Karpas-422 (cell line): Measurements from ENCODE around the gene NAV2. TPM values are rescaled to one million over a fixed set of nuclear protein-coding genes. Genes with fewer than 3 reads are reported as not detected.

ENCODE experiments used
- DNase-seq: peaks from one replicate; pipeline ENCODE4 v3.0.0-alpha.2; 2015
- H2AFZ ChIP-seq: fragments of 200-600 bp; sonication (generic); 2 replicates; pipeline ENCODE4 v1.6.1; 2014; ENCODE audit warnings: antibody characterized with exemption, low read length, mixed read lengths
- H3K27ac ChIP-seq: fragments of 200-600 bp; sonication (generic); 2 replicates; pipeline ENCODE4 v1.5.1; 2014; ENCODE audit warnings: mild to moderate bottlenecking, low read length, moderate library complexity
- H3K27me3 ChIP-seq: fragments of 200-600 bp; sonication (generic); 2 replicates; pipeline ENCODE4 v1.6.1; 2014; ENCODE audit warnings: low read length, mixed read lengths
- H3K36me3 ChIP-seq: fragments of 200-600 bp; sonication (generic); 2 replicates; pipeline ENCODE4 v1.6.1; 2014; ENCODE audit warnings: low read length, mixed read lengths; ENCODE audit not compliant: insufficient read depth
- H3K4me1 ChIP-seq: fragments of 200-600 bp; sonication (generic); 2 replicates; pipeline ENCODE4 v1.6.1; 2014; ENCODE audit warnings: mild to moderate bottlenecking, low read length, mixed read lengths
- H3K4me2 ChIP-seq: fragments of 200-600 bp; sonication (generic); 2 replicates; pipeline ENCODE4 v1.6.1; 2014; ENCODE audit warnings: low read length, low read depth, mild to moderate bottlenecking; ENCODE audit not compliant: poor library complexity, severe bottlenecking
- H3K4me3 ChIP-seq: fragments of 200-600 bp; sonication (generic); 2 replicates; pipeline ENCODE4 v1.5.1; 2014; ENCODE audit warnings: mild to moderate bottlenecking, antibody characterized with exemption, low read length, mixed read lengths
- H3K79me2 ChIP-seq: fragments of 200-600 bp; sonication (generic); 2 replicates; pipeline ENCODE4 v1.6.1; 2014; ENCODE audit warnings: mild to moderate bottlenecking, low read length, mixed read lengths
- H3K9ac ChIP-seq: fragments of 200-600 bp; sonication (generic); 2 replicates; pipeline ENCODE4 v1.6.0; 2014; ENCODE audit warnings: low read length
- H3K9me2 ChIP-seq: fragments of 200-600 bp; sonication (generic), shearing (Covaris generic); replicated peaks from 2 replicates; pipeline ENCODE4 v1.6.0; 2014; ENCODE audit warnings: mild to moderate bottlenecking, low read length, moderate library complexity; ENCODE audit not compliant: insufficient read depth
- H3K9me3 ChIP-seq: fragments of 300-700, 200-600 bp; sonication (generic); 2 replicates; pipeline ENCODE4 v1.6.1; 2014; ENCODE audit warnings: low read length, mixed read lengths
- H4K20me1 ChIP-seq: fragments of 200-600 bp; sonication (generic); 2 replicates; pipeline ENCODE4 v1.6.1; 2014; ENCODE audit warnings: mild to moderate bottlenecking, antibody characterized with exemption, low read length, low read depth; ENCODE audit not compliant: insufficient read depth
- total RNA-seq: library from RNA; depleted of rRNA; stranded (reverse); fragments of >200 nt; shearing (Covaris generic); gene quantifications from 2 replicates; pipeline ENCODE4 v1.2.3, GENCODE V29; 2014; ENCODE audit warnings: low replicate concordance

Gene NAV2
- total RNA-seq, 1 experiment from 2014 or later: not detected

DNA sequence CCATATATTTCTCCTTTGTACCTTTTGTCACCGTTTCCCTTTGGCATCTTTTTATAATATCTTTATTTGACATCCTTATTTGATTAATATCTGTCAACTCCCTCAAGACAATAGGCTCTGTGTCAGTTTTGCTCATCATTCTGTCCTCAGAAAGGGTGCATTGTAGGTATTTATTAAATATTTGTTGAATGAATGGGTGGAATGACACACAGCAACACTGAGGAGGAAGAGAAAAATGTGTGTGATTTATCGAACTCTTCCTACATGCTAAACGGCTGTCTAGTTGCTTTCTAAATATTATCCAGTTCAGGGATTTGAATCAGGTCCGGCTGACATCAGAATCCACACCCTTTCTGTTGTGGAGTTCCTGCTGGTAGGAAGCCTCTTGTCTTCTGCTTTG, 98.2 kb downstream of the NAV2 start:
- Histone ChIP-seq H3K9me2 (no peaks in the 10 kb centered on the region), H3K27ac (no peak overlapping the region), H3K9ac (no peak overlapping the region), H2AFZ (no peak overlapping the region), H3K27me3 (no peaks in the 10 kb centered on the region), H4K20me1 (0 out of 2 replicates have a peak, but pooled peaks cover 4% of the 10 kb centered on the region), H3K4me2 (no peak overlapping the region), H3K36me3 (no peaks in the 10 kb centered on the region), H3K4me3 (no peak overlapping the region), H3K4me1 (no peaks in the 10 kb centered on the region), H3K9me3 (no peaks in the 10 kb centered on the region), H3K79me2 (no peaks in the 10 kb centered on the region)
- no peak for DNase-seq

DNA sequence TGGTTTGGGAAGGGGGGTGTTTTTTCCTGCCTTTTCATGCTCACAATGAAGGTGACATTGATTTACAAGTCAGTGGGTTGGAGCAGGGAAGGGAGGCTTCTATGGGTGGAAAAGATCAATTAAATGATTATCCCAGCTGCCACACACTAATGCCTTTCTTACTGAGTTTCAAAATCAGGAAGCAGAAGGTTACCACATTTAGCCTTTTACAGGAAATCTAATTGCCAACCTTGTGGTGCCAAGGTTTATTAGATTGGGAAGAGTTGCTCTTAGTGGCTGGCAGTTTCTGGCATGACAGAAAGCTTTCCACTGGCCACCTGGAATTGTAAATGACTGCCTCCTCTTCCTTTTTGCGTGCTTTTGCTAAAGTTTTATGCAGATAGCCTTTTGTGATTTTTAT, 98.7 kb downstream of the NAV2 start:
- 0 out of 2 replicates have a peak, but pooled peaks cover 4% of the 10 kb centered on the region for H4K20me1 ChIP-seq
- H3K79me2 ChIP-seq: no peaks in the 10 kb centered on the region
- H3K36me3 ChIP-seq: no peaks in the 10 kb centered on the region
- H2AFZ ChIP-seq: no peak overlapping the region
- no peaks in the 10 kb centered on the region for H3K4me1 ChIP-seq
- no peaks in the 10 kb centered on the region for H3K9me3 ChIP-seq
- no peaks in the 10 kb centered on the region for H3K9me2 ChIP-seq
- H3K9ac ChIP-seq: no peak overlapping the region
- no peak overlapping the region for H3K4me3 ChIP-seq
- DNase-seq: no peak
- H3K27me3 ChIP-seq: no peaks in the 10 kb centered on the region
- no peak overlapping the region for H3K27ac ChIP-seq
- H3K4me2 ChIP-seq: no peak overlapping the region

DNA sequence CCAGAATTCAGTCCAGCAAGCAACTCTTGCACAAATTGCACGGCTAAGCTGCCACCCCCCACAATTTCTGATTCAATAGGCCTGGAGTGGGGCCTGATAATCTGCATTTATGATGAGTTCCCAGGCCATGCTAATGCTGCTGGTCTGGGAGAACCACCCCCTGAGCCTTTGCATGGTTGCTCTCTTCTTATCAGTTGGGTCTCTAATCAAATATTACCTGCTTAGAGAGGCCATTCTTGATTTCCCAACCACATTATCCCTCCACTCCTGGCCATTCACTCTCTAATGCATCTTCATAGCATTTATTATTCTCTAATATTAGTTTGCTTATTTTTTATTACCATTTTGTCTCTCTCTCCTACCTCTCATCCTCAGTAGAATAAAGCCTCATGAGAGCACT, 99.5 kb downstream of the NAV2 start:
- DNase-seq: no peak
- Histone ChIP-seq H3K27me3 (no peaks in the 10 kb centered on the region), H3K36me3 (no peaks in the 10 kb centered on the region), H3K79me2 (no peaks in the 10 kb centered on the region), H3K9me3 (no peaks in the 10 kb centered on the region), H3K27ac (no peak overlapping the region), H3K9ac (no peak overlapping the region), H4K20me1 (0 out of 2 replicates have a peak, but pooled peaks cover 4% of the 10 kb centered on the region), H3K4me3 (no peak overlapping the region), H3K4me1 (no peaks in the 10 kb centered on the region), H2AFZ (no peak overlapping the region), H3K4me2 (no peak overlapping the region), H3K9me2 (no peaks in the 10 kb centered on the region)

DNA sequence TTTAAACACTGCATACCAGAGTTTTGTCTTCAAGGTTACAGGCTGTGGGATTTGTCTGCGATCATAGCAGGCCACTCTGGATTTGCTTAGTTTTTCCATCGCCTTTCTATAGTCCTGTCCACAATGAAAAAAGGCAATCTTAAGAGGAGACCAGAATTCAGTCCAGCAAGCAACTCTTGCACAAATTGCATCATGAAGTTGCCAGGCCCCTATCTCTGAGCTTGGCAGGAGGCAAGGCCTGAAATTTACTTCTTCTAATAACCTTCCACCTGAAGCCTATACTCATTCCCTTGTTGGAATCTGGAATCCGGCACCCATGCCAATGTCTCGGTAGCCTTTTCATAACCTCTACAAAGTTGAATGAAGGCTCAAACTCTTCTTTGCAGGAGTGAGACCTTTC, 100.1 kb downstream of the NAV2 start:
- Histone ChIP-seq H3K27me3 (no peaks in the 10 kb centered on the region), H3K79me2 (no peaks in the 10 kb centered on the region), H2AFZ (no peak overlapping the region), H3K36me3 (no peaks in the 10 kb centered on the region), H3K9me2 (no peaks in the 10 kb centered on the region), H3K4me3 (no peak overlapping the region), H3K9ac (no peak overlapping the region), H3K4me1 (no peaks in the 10 kb centered on the region), H3K27ac (no peak overlapping the region), H3K9me3 (no peaks in the 10 kb centered on the region), H3K4me2 (no peak overlapping the region), H4K20me1 (0 out of 2 replicates have a peak, but pooled peaks cover 4% of the 10 kb centered on the region)
- no peak for DNase-seq

DNA sequence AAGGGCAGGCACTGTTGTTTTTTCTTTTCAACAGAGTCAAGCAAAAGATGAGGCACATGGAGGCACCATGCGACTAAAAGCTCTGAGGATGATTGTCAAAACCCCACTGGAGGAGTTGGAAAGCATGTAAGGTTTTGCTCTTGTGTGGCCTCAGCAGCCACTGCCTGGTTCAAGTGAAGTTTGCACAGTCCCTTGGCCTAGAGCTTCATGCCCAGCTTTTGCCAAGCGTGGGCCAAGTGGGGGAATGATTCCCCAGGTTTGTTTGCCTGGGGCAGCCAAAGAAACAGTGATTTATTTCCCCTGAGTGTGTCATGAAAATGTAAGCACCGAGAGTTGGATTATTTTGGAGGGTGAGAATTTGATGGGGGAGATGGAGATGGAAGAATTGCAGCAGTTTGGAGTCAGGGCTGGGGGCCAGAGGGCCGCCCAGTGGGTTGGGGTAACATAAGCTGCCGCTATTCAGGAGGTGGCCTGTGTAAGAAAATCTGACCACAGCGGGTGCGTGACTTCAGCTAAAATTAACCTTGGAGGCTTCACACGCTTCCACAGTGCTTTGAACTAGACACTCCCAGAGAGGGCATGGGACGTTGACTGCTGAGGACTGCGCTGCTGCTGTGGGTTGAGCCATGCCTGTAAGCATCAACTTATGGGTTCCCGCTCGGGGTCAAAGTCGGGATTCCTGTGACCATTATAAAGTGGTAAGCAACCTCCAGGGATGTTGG, 100.7 kb downstream of the NAV2 start:
- Histone ChIP-seq H2AFZ (no peak overlapping the region), H3K9me3 (no peaks in the 10 kb centered on the region), H3K4me2 (no peak overlapping the region), H3K9me2 (no peaks in the 10 kb centered on the region), H3K27ac (no peak overlapping the region), H3K4me3 (no peak overlapping the region), H4K20me1 (0 out of 2 replicates have a peak, but pooled peaks cover 4% of the 10 kb centered on the region), H3K79me2 (no peaks in the 10 kb centered on the region), H3K27me3 (no peaks in the 10 kb centered on the region), H3K9ac (no peak overlapping the region), H3K36me3 (no peaks in the 10 kb centered on the region), H3K4me1 (peaks cover 3% of the 10 kb centered on the region; the same call in 1 of the 2 replicates)
- DNase-seq: no peak

DNA sequence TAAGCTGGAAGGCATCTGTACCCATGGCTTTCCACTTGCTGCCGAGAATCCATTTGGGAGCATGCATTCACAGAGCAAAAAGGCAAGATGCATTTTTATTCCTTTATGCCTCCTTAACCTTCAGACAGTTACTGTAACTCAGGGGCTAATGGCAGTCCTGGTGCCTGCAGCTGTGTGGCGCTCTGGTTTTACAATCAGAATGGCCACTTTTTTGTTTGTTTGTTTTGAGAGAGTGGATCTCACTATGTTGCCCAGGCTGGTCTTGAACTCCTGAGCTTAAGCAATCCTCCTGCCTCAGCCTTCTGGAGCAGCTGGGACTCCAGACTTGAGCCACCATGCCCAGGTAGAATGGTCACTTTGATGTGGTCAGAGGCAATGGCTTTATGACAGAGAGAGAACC, 101.8 kb downstream of the NAV2 start:
- Histone ChIP-seq H3K9me3 (no peaks in the 10 kb centered on the region), H3K27me3 (no peaks in the 10 kb centered on the region), H3K4me2 (no peak overlapping the region), H3K9ac (no peak overlapping the region), H2AFZ (no peak overlapping the region), H3K4me1 (peaks cover 3% of the 10 kb centered on the region; the same call in 1 of the 2 replicates), H3K79me2 (no peaks in the 10 kb centered on the region), H3K9me2 (no peaks in the 10 kb centered on the region), H4K20me1 (0 out of 2 replicates have a peak, but pooled peaks cover 4% of the 10 kb centered on the region), H3K36me3 (no peaks in the 10 kb centered on the region), H3K4me3 (no peak overlapping the region), H3K27ac (no peak overlapping the region)
- DNase-seq: no peak

DNA sequence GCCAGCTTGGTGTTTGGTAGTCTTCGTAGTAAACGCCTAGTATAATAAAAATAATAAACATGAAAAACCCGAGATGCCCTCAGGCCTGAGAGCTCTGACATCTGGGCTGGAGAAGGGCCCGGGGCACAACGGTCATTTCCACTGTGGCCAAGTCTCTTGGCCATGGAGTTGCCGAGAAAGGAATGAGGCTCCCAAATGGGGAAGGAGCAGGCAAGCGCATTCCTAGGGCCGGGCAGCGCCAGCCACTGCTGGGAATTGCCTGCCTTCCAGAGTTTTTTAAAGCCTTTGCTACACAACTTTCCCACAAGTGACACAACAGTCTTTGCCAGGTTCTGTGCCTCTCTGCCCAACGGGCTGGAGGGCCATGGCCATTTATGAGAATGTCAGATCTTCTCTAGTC, 103.4 kb downstream of the NAV2 start:
- no peak overlapping the region for H2AFZ ChIP-seq
- no peak overlapping the region for H3K4me2 ChIP-seq
- no peaks in the 10 kb centered on the region for H3K9me2 ChIP-seq
- H3K9me3 ChIP-seq: no peaks in the 10 kb centered on the region
- H3K27me3 ChIP-seq: no peaks in the 10 kb centered on the region
- 0 out of 2 replicates have a peak, but pooled peaks cover 4% of the 10 kb centered on the region for H4K20me1 ChIP-seq
- H3K9ac ChIP-seq: no peak overlapping the region
- H3K27ac ChIP-seq: no peak overlapping the region
- no peak for DNase-seq
- no peaks in the 10 kb centered on the region for H3K36me3 ChIP-seq
- H3K4me3 ChIP-seq: no peak overlapping the region
- peaks cover 3% of the 10 kb centered on the region; the same call in 1 of the 2 replicates for H3K4me1 ChIP-seq
- H3K79me2 ChIP-seq: no peaks in the 10 kb centered on the region

DNA sequence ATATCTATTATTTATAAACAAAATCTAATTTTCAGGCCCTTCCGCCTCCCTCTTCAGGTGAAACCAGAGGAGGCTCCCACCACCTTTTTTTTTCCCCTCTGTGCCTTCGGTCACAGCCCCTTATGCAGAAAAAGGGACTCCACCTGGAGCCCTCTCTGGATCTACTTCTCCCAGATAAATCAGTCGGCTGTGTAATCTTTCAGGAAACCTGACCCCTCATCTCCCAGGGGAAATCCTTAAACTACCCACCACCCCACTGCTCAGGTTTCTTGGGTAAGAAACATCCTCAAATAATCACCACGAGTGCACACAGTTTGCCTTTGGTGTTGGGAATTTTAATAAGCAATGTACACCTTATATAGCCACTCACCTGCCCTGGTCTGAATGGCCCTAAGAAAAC, 104.2 kb downstream of the NAV2 start:
- Histone ChIP-seq H3K4me3 (no peak overlapping the region), H3K4me2 (no peak overlapping the region), H2AFZ (no peak overlapping the region), H3K4me1 (peaks cover 3% of the 10 kb centered on the region; the same call in 1 of the 2 replicates), H3K36me3 (no peaks in the 10 kb centered on the region), H3K79me2 (no peaks in the 10 kb centered on the region), H3K27me3 (no peaks in the 10 kb centered on the region), H3K27ac (no peak overlapping the region), H4K20me1 (0 out of 2 replicates have a peak, but pooled peaks cover 4% of the 10 kb centered on the region), H3K9ac (no peak overlapping the region), H3K9me3 (no peaks in the 10 kb centered on the region), H3K9me2 (no peaks in the 10 kb centered on the region)
- no peak for DNase-seq
